Right lobe of liver (tissue), 4 donors: Measurements from ENCODE around the gene ZNF202.

Experiments used
- POLR2A ChIP-seq: fragments of 450-650 bp; IDR thresholded peaks from one replicate; pipeline ENCODE4 v1.6.1; 2017; ENCODE audit warnings: antibody characterized with exemption, mild to moderate bottlenecking
- TF ChIP-seq, protein P1 (sequence below), 4 donors: fragments of 200-600 bp in 3 of 4; fragments of 450-650 bp in 1 of 4; IDR thresholded peaks; one replicate each; pipeline versions ENCODE4 v1.5.1 to v1.8.0; 2016 to 2022; ENCODE audit warnings: antibody characterized with exemption in 4 of 4, mild to moderate bottlenecking in 2 of 4
- donor health status: DM: no; HTN: no; CAD: no.
- donor health status: DM: no; HTN: no; CAD: no.
- donor health status: DM: no; HTN: yes; CAD: no.

DNA sequence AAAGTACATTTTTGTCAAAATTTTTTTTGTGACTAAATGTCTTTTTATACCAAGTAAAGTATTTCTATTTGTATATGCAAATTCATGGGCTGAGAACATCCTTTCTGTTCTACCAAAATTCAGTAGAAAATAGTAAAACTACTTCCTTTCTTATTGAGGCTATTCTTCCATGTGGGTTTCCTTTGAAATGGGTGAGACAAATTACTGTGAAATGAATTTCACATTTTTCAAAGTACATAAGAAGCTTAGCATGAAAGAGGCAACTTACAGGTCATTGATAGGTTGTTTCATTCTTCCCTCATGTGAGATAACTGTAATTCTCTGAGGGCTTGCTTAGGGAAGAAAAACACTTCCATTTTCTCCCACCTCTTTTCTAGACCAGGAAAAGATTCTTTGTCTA is 13.9 kb upstream of the ZNF202 start:
- no peak for TF ChIP-seq POLR2A
- TF ChIP-seq, protein P1, sequence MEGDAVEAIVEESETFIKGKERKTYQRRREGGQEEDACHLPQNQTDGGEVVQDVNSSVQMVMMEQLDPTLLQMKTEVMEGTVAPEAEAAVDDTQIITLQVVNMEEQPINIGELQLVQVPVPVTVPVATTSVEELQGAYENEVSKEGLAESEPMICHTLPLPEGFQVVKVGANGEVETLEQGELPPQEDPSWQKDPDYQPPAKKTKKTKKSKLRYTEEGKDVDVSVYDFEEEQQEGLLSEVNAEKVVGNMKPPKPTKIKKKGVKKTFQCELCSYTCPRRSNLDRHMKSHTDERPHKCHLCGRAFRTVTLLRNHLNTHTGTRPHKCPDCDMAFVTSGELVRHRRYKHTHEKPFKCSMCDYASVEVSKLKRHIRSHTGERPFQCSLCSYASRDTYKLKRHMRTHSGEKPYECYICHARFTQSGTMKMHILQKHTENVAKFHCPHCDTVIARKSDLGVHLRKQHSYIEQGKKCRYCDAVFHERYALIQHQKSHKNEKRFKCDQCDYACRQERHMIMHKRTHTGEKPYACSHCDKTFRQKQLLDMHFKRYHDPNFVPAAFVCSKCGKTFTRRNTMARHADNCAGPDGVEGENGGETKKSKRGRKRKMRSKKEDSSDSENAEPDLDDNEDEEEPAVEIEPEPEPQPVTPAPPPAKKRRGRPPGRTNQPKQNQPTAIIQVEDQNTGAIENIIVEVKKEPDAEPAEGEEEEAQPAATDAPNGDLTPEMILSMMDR (IDR thresholded peaks at IDR 0.05) = no peak
